ENCODE data around the gene DPEP2NB. TPM values are rescaled to one million over a fixed set of nuclear protein-coding genes. Genes with fewer than 3 reads are reported as not detected.
A peak's percentile ranks its signal among the peaks of the same experiment; 100 is the strongest.

DPEP2NB gene
- total RNA-seq, 1 donor from 2014 or later = not detected

- H3K27ac Mint-ChIP-seq = no peak overlapping the region
- H3K27ac ChIP-seq = no peak overlapping the region
- no peak for DNase-seq (ENCODE audit: low spot score)
Measured at GRCh38 chr16:68005786-68006286, 9.9 kb downstream of the DPEP2NB start.

GRCh38 chr16:68005211-68005610 lies 10.5 kb downstream of the DPEP2NB start:
- no peaks in the 10 kb centered on the region for H3K9me3 Mint-ChIP-seq
- no peak overlapping the region for H3K27ac Mint-ChIP-seq
- no peaks in the 10 kb centered on the region for H3K36me3 Mint-ChIP-seq
- Histone ChIP-seq H3K9ac (no peak overlapping the region), H2AFZ (replicated peaks) (no peak overlapping the region), H3K4me3 (no peak overlapping the region), H3K27me3 (no peaks in the 10 kb centered on the region), H3K4me2 (no peak overlapping the region), H4K20me1 (ENCODE audit: low read depth) (no peaks in the 10 kb centered on the region), H3F3A (ENCODE audit: low read depth) (no peaks in the 10 kb centered on the region), H3K79me2 (ENCODE audit: low read depth) (no peaks in the 10 kb centered on the region), H3K27ac (no peak overlapping the region), H3K4me1 (no peaks in the 10 kb centered on the region), H3K36me3 (no peaks in the 10 kb centered on the region), H3K9me3 (ENCODE audit: low read depth) (no peaks in the 10 kb centered on the region)
- H3K27me3 Mint-ChIP-seq (ENCODE audit: insufficient read depth, low read depth) = peaks cover 4% of the 10 kb centered on the region
- H3K4me1 Mint-ChIP-seq = peaks cover 4% of the 10 kb centered on the region
- H3K4me3 Mint-ChIP-seq = no peak overlapping the region
- no peak for DNase-seq (ENCODE audit: low spot score)
- TF ChIP-seq EZH2 (IDR thresholded peaks at IDR 0.05) = no peak
- TF ChIP-seq EZH2phosphoT487 (IDR thresholded peaks at IDR 0.05) = no peak
- no peak for TF ChIP-seq CTCF (IDR thresholded peaks at IDR 0.05)

More at GRCh38 chr16:68005786-68006286, 9.9 kb downstream of the DPEP2NB start:
- Histone ChIP-seq H3K27me3 (no peaks in the 10 kb centered on the region), H3K9me3 (ENCODE audit: low read depth) (no peaks in the 10 kb centered on the region), H3K4me3 (no peak overlapping the region), H3K9ac (no peak overlapping the region), H3K79me2 (ENCODE audit: low read depth) (no peaks in the 10 kb centered on the region), H3K4me2 (no peak overlapping the region), H3K36me3 (no peaks in the 10 kb centered on the region), H4K20me1 (ENCODE audit: low read depth) (no peaks in the 10 kb centered on the region), H2AFZ (replicated peaks) (peak overlapping the region; percentile 42), H3F3A (ENCODE audit: low read depth) (no peaks in the 10 kb centered on the region), H3K4me1 (no peaks in the 10 kb centered on the region)
- H3K9me3 Mint-ChIP-seq = no peaks in the 10 kb centered on the region
- no peak overlapping the region for H3K4me3 Mint-ChIP-seq
- H3K36me3 Mint-ChIP-seq = no peaks in the 10 kb centered on the region
- TF ChIP-seq CTCF (IDR thresholded peaks at IDR 0.05) = no peak
- no peak for TF ChIP-seq EZH2 (IDR thresholded peaks at IDR 0.05)
- TF ChIP-seq EZH2phosphoT487 (IDR thresholded peaks at IDR 0.05) = no peak
- peaks cover 4% of the 10 kb centered on the region for H3K4me1 Mint-ChIP-seq
- H3K27me3 Mint-ChIP-seq (ENCODE audit: insufficient read depth, low read depth) = peaks cover 5% of the 10 kb centered on the region

- H3K4me3 Mint-ChIP-seq = no peak overlapping the region
- Histone ChIP-seq H3K4me1 (no peaks in the 10 kb centered on the region), H3K79me2 (ENCODE audit: low read depth) (no peaks in the 10 kb centered on the region), H3K4me2 (no peak overlapping the region), H3K4me3 (no peak overlapping the region), H3F3A (ENCODE audit: low read depth) (no peaks in the 10 kb centered on the region), H3K36me3 (no peaks in the 10 kb centered on the region), H4K20me1 (ENCODE audit: low read depth) (no peaks in the 10 kb centered on the region), H3K27ac (no peak overlapping the region), H3K9ac (no peak overlapping the region), H2AFZ (replicated peaks) (no peak overlapping the region), H3K27me3 (no peaks in the 10 kb centered on the region), H3K9me3 (ENCODE audit: low read depth) (no peaks in the 10 kb centered on the region)
- no peak for DNase-seq (ENCODE audit: low spot score)
- TF ChIP-seq EZH2 (IDR thresholded peaks at IDR 0.05) = no peak
- TF ChIP-seq EZH2phosphoT487 (IDR thresholded peaks at IDR 0.05) = no peak
- no peak for TF ChIP-seq CTCF (IDR thresholded peaks at IDR 0.05)
- H3K36me3 Mint-ChIP-seq = no peaks in the 10 kb centered on the region
- peaks cover 2% of the 10 kb centered on the region for H3K27me3 Mint-ChIP-seq (ENCODE audit: insufficient read depth, low read depth)
- H3K4me1 Mint-ChIP-seq = peaks cover 3% of the 10 kb centered on the region
- H3K27ac Mint-ChIP-seq = no peak overlapping the region
- H3K9me3 Mint-ChIP-seq = peaks cover 2% of the 10 kb centered on the region
Measured at GRCh38 chr16:68003031-68003430, 12.7 kb downstream of the DPEP2NB start.

All from neural progenitor cell (in vitro differentiated cells).